ENCODE measurements around the gene MREG.

DNA sequence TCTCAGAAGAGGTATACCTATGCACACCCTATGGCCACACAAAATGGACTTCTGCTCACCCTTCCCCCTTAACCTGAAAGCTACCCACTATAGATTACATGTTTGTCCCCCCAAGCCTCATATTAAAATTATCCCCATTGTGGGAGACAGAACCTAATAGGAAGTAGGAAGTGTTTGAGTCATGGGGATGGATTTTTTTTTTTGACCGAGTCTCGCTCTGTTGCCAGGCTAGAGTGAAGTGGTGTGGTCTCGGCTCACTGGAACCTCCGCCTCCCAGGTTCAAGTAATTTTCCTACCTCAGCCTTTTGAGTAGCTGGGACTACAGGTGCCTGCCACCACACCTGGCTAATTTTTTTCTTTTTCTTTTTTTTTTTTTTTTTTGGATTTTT is 98.6 kb downstream of the MREG start:
- TF ChIP-seq, protein P1, sequence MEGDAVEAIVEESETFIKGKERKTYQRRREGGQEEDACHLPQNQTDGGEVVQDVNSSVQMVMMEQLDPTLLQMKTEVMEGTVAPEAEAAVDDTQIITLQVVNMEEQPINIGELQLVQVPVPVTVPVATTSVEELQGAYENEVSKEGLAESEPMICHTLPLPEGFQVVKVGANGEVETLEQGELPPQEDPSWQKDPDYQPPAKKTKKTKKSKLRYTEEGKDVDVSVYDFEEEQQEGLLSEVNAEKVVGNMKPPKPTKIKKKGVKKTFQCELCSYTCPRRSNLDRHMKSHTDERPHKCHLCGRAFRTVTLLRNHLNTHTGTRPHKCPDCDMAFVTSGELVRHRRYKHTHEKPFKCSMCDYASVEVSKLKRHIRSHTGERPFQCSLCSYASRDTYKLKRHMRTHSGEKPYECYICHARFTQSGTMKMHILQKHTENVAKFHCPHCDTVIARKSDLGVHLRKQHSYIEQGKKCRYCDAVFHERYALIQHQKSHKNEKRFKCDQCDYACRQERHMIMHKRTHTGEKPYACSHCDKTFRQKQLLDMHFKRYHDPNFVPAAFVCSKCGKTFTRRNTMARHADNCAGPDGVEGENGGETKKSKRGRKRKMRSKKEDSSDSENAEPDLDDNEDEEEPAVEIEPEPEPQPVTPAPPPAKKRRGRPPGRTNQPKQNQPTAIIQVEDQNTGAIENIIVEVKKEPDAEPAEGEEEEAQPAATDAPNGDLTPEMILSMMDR (IDR thresholded peaks at IDR 0.05 in 4 of 5, conservative IDR thresholded peaks at IDR 0.05 in 1 of 5): no peak
- no peak for TF ChIP-seq POLR2A (IDR thresholded peaks at IDR 0.05)
